Rectal smooth muscle tissue (tissue), 1 donor: ENCODE data around the gene PNPLA3.

ENCODE experiments used
- H3K27ac ChIP-seq: one replicate; pipeline ENCODE4 v1.7.0; 2013; ENCODE audit warnings: low read depth, low read length, inconsistent platforms
- H3K27me3 ChIP-seq: one replicate; pipeline ENCODE4 v1.7.0; 2013; ENCODE audit warnings: low read length; ENCODE audit not compliant: control insufficient read depth, insufficient read depth
- H3K36me3 ChIP-seq: one replicate; pipeline ENCODE4 v1.7.0; 2013; ENCODE audit warnings: low read length; ENCODE audit not compliant: control insufficient read depth, insufficient read depth
- H3K4me1 ChIP-seq: one replicate; pipeline ENCODE4 v1.7.0; 2013; ENCODE audit warnings: low read length; ENCODE audit not compliant: control insufficient read depth, insufficient read depth
- H3K4me3 ChIP-seq: one replicate; pipeline ENCODE4 v1.7.0; 2013; ENCODE audit warnings: low read length
- H3K9ac ChIP-seq: one replicate; pipeline ENCODE4 v1.7.0; 2013; ENCODE audit warnings: low read length

PNPLA3 gene, protein sequence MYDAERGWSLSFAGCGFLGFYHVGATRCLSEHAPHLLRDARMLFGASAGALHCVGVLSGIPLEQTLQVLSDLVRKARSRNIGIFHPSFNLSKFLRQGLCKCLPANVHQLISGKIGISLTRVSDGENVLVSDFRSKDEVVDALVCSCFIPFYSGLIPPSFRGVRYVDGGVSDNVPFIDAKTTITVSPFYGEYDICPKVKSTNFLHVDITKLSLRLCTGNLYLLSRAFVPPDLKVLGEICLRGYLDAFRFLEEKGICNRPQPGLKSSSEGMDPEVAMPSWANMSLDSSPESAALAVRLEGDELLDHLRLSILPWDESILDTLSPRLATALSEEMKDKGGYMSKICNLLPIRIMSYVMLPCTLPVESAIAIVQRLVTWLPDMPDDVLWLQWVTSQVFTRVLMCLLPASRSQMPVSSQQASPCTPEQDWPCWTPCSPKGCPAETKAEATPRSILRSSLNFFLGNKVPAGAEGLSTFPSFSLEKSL

DNA sequence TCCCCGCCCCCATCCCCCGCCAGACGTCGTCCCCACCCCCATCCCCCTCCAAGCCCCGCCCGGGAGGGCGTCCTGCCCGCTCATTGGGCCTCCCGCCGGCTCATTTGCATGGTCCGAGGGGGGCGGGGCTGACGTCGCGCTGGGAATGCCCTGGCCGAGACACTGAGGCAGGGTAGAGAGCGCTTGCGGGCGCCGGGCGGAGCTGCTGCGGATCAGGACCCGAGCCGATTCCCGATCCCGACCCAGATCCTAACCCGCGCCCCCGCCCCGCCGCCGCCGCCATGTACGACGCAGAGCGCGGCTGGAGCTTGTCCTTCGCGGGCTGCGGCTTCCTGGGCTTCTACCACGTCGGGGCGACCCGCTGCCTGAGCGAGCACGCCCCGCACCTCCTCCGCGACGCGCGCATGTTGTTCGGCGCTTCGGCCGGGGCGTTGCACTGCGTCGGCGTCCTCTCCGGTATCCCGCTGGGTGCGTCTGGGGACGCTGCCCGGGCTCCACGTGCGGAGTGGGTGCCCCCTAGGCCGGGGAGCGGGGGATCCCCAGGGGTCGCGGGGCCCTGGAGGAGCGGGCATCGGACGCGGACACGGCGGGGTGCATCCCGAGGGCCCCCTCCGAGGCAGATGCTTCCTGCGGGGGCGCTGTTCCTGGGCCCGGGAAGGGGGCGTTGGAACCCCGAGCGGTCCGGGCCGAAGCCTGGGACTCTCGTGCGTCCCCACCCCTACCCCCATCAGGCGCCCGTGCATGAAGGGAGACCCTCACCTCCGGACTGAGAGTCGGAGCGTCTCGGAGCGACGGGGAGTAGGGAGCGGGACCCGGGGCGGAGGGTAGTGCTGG, at the start of gene PNPLA3:
TSS of gene PNPLA3 (plus strand) at position 175 of the 834 bp plus-strand sequence. CDS start at position 282, 107 bp downstream.
- Histone ChIP-seq H3K4me3 (peak within 1 kb of the TSS; percentile 57), H3K4me1 (no peaks in the 10 kb centered on the region), H3K27ac (no peak within 1 kb of the TSS), H3K9ac (no peak within 1 kb of the TSS), H3K36me3 (no peaks in the 10 kb centered on the region), H3K27me3 (peaks cover 12% of the 10 kb centered on the region)

DNA sequence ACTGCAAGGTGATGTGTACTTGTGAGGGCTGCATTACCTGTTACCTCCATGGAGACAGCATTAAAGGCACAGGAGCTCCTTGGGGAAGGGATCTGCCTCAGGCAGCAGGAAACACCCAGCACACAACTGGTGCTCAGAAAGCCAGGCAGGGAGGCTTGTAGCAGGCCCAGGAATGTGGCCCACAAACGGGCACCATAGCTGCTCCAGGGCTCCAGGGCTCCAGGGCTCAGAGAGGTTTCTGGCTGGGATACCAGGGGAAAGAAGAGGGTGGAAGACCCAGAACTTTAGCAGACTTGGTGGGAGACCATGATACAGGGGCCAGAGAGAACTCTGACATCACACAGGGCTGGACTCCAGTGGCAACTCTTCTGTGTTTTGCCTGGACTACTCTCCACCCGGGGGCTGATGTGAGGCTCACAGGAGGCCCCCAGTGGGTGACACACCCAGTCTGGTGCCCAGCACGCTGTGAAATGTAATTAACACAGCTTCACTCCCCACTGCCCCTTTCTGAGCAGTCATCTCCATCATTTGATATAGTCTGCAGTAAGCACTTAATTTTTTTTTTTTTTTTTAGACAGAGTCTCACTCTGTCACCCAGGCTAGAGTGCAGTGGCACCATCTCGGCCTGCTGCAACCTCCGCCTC, 46.6 kb upstream of the PNPLA3 start:
- Histone ChIP-seq H3K4me1 (no peaks in the 10 kb centered on the region), H3K27ac (no peak overlapping the region), H3K27me3 (no peaks in the 10 kb centered on the region), H3K9ac (no peak overlapping the region), H3K36me3 (no peaks in the 10 kb centered on the region), H3K4me3 (no peak overlapping the region)

GRCh38 chr22:43878079-43878795, 45.4 kb upstream of the PNPLA3 start:
- Histone ChIP-seq H3K4me3 (no peak overlapping the region), H3K27ac (no peak overlapping the region), H3K9ac (no peak overlapping the region), H3K36me3 (no peaks in the 10 kb centered on the region), H3K4me1 (no peaks in the 10 kb centered on the region), H3K27me3 (no peaks in the 10 kb centered on the region)

GRCh38 chr22:43878831-43879550, 44.6 kb upstream of the PNPLA3 start:
- no peaks in the 10 kb centered on the region for H3K36me3 ChIP-seq
- H3K27me3 ChIP-seq, result no peaks in the 10 kb centered on the region

DNA sequence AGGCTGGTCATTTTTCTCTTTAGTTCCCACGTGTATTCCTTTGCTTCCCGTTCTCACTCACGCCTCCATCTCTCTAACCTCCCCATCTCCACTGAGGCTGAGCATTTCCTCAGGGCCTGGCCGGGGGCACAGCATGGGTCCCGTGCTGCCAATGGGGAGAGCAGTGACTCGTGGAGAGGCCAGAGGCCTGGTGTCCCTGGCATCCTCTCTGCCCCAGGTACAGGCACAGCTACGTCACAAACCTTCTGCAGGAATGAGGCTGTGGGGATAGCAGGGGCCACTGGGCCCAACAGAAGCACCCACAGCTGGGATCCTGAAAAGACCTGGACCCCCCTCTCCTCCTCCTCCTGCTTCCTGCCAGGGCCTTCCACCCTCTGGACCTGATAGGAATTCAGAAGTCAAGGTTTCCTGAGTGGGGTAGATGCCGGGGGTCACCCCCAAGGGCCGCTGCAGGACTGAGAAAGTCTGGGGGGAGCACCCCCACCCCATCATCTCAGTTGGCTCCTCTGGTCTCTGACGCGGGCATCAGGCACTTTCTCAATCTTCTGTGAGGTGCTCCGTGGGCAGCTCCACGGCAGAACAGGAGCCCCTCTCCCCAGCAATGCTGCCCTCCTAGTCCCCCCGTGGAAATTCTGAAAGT, 43.6 kb upstream of the PNPLA3 start:
- Histone ChIP-seq H3K9ac (no peak overlapping the region), H3K4me3 (no peak overlapping the region), H3K27me3 (no peaks in the 10 kb centered on the region), H3K36me3 (no peaks in the 10 kb centered on the region), H3K4me1 (no peaks in the 10 kb centered on the region), H3K27ac (no peak overlapping the region)

More at GRCh38 chr22:43878831-43879550, 44.6 kb upstream of the PNPLA3 start:
- H3K9ac ChIP-seq, result no peak overlapping the region
- no peak overlapping the region for H3K4me3 ChIP-seq
- no peak overlapping the region for H3K27ac ChIP-seq
- no peaks in the 10 kb centered on the region for H3K4me1 ChIP-seq

DNA sequence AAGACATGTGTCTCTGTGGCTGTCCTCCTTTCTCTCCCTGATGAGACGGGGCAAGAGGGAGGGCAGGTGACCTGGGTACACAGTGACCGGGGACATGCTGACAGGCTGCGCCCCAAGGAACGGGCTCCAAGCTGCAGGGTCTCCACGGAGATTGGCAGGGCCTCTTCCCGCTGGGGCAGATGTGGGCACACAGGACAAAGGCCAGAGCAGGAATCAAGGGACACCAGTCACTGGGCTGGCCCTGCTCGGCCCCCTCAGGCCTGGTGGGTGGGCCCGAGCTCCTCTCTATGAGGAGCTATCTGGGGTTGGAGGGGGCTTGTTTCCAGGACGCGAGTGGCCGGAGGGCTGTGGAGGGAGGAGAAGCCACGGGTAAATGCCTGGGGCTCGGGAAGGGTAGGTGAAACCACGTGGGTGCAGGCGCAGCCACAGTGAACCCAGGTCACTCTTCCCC, 43.0 kb upstream of the PNPLA3 start:
- Histone ChIP-seq H3K36me3 (no peaks in the 10 kb centered on the region), H3K27me3 (no peaks in the 10 kb centered on the region), H3K4me1 (no peaks in the 10 kb centered on the region), H3K4me3 (no peak overlapping the region), H3K9ac (no peak overlapping the region), H3K27ac (no peak overlapping the region)

DNA sequence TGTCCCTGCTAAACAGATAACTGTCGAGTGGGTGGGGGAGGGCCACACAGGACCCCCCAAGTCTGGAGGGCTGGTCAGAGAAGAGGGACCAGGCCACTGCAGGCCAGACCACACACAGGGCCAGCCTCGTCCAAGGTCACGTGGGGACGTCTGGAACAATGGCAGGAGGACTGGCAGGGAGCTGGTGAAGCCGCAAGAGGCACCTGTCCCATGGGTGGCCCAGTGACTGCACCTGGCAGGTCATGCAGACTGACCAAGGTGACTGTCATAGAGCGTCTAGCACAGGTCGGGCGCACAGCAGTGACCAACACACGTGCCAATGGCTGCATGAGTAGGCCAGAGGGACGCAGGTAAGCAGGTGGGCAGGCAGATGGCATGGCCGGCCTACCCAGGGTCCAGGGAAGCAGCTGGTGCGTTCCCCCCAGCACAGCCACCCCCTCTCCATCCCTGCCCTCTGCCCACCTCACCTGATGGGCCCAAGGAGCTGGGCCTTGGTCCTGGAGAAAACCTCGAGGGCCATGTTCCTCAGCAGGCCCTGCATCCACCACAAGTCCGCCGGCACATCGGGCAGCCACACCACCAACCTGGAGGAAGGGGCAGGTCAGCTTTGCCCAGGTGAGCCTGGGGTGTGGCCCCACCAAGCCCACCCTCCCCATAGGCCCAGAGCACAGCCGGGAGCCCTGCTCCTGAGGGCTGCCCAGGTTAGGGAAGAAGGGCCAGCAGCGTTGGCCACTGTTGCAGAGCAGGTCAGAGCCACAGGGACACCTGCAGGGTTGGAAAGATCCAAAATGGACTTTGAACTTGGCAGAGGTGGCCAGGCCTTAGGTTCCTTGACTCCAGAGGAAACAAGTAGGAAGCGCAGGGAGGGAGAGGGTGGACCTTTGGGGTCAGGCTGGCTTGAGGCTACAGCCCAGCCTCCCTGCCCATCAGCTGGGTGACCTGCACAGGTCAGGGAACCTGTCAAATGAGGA, 42.2 kb upstream of the PNPLA3 start:
- H3K9ac ChIP-seq, result no peak overlapping the region
- no peaks in the 10 kb centered on the region for H3K27me3 ChIP-seq

GRCh38 chr22:43882122-43882767, 41.4 kb upstream of the PNPLA3 start:
- H3K4me3 ChIP-seq, result no peak overlapping the region
- no peak overlapping the region for H3K27ac ChIP-seq
- H3K4me1 ChIP-seq, result no peaks in the 10 kb centered on the region
- peaks cover under 1% of the 10 kb centered on the region for H3K27me3 ChIP-seq
- no peak overlapping the region for H3K9ac ChIP-seq
- no peaks in the 10 kb centered on the region for H3K36me3 ChIP-seq

More for the DNA sequence above, 42.2 kb upstream of the PNPLA3 start:
- Histone ChIP-seq H3K27ac (no peak overlapping the region), H3K4me3 (no peak overlapping the region), H3K4me1 (no peaks in the 10 kb centered on the region), H3K36me3 (no peaks in the 10 kb centered on the region)

GRCh38 chr22:43883012-43883661, 40.5 kb upstream of the PNPLA3 start:
- no peak overlapping the region for H3K27ac ChIP-seq

More at GRCh38 chr22:43883012-43883661, 40.5 kb upstream of the PNPLA3 start:
- H3K4me3 ChIP-seq, result no peak overlapping the region
- H3K36me3 ChIP-seq, result no peaks in the 10 kb centered on the region
- no peak overlapping the region for H3K9ac ChIP-seq
- H3K4me1 ChIP-seq, result no peaks in the 10 kb centered on the region
- peaks cover 5% of the 10 kb centered on the region for H3K27me3 ChIP-seq
